Astrocyte of the spinal cord (primary cell): ENCODE measurements around the gene FKBP15.

ENCODE experiments used
- DNase-seq: peaks from one replicate; pipeline ENCODE4 v3.0.0; 2011; ENCODE audit warnings: low read depth, low spot score
- H3K4me3 ChIP-seq: 2 replicates; pipeline ENCODE4 v1.5.1; 2011; ENCODE audit warnings: low read depth, mild to moderate bottlenecking, low read length, moderate library complexity
- CTCF ChIP-seq: IDR thresholded peaks from 2 replicates; pipeline ENCODE4 v1.5.1; 2012; ENCODE audit warnings: low read depth, mild to moderate bottlenecking, low read length, inconsistent platforms
- in situ Hi-C: cut with HindIII; loops from 2 replicates; pipeline ENCODE4 v1.10.0; 2017; ENCODE audit warnings: low sequenced_read_pairs

FKBP15 gene

GRCh38 chr9:113221003-113221799 is at the start of gene FKBP15, which contains the start of gene SLC31A1:
Gene FKBP15 (minus strand): TSS chr9:113221277. CDS start chr9:113221243, 34 bp downstream.
Gene SLC31A1 (plus strand): TSS chr9:113221544. CDS start chr9:113256149, 34,605 bp downstream.
- TF ChIP-seq CTCF, result no peak
- peak; percentile 99 for DNase-seq
- in situ Hi-C loops, result no loop called here
- peak within 1 kb of the TSS; percentile 97 for H3K4me3 ChIP-seq

GRCh38 chr9:113269871-113270270 is 48.8 kb upstream of the FKBP15 start:
- TF ChIP-seq CTCF, result no peak
- in situ Hi-C loops, result no loop called here
- H3K4me3 ChIP-seq, result no peak overlapping the region
- DNase-seq, result no peak

- DNase-seq, result no peak
- in situ Hi-C loops, result no loop called here
- H3K4me3 ChIP-seq, result no peak overlapping the region
- TF ChIP-seq CTCF, result no peak
Measured at GRCh38 chr9:113269355-113269754, 48.3 kb upstream of the FKBP15 start.

GRCh38 chr9:113267911-113268566 is 47.0 kb upstream of the FKBP15 start:
- no peak overlapping the region for H3K4me3 ChIP-seq
- in situ Hi-C loops, result no loop called here
- no peak for TF ChIP-seq CTCF
- no peak for DNase-seq

- in situ Hi-C loops, result no loop called here
Measured at GRCh38 chr9:113266174-113266573, 45.1 kb upstream of the FKBP15 start.

More at GRCh38 chr9:113266174-113266573, 45.1 kb upstream of the FKBP15 start:
- H3K4me3 ChIP-seq, result no peak overlapping the region
- TF ChIP-seq CTCF, result no peak
- no peak for DNase-seq
